NCI-H524 treated with DMSO at 0.1 percent for 48 hours (cell line): ENCODE measurements around the gene LRRC39.
"Not testable (repeated sequence)": the region's sequence is repeated elsewhere in the genome, so short reads cannot be mapped to it uniquely, and the experiment has no call there.

ENCODE experiments used
- DNase-seq: peaks from one replicate; lab custom pipeline; 2025; lab: John Stamatoyannopoulos, UW

The LRRC39 gene

DNA sequence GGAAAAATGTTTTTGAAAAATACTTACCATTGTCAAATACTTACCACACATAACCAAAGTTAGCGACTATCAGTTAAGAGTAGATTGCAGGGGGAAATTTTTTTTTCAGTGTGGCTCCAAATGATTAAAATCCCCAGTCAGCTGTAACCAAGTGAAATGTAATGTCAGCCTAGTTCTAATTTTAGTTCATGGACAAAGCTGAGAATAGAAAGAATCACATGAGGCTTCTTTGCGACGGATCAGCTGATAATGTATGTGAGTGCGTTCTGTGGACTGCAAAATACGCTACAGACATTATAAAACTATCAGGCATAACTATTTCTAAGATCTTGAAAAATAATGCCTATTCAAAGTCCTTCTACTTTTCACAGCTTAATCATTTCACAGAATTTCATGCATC, at the start of gene LRRC39:
LRRC39 (minus strand) TSS at position 166 of the 400 bp plus-strand sequence. CDS start 9,740 bp downstream, outside the sequence.
- no peak for DNase-seq

DNA sequence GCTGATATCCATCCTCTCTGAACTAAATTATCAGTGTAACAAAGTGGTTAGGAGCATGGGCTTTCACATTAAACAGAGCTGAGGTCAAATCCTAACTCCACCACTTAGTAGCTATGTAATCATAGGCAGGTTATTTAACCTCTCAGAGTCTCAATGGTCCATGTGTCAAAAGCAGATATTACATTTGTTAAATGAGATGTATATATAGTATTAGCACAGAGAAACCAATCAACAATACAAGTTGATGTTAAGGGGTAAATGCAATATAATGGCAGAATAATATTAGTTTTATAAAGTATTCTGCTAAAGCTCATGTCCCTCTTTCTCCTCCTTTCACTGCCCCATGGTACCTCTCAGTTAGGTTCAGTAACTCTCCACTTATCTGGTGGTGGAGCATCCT, 44.4 kb upstream of the LRRC39 start:
- no peak for DNase-seq

DNA sequence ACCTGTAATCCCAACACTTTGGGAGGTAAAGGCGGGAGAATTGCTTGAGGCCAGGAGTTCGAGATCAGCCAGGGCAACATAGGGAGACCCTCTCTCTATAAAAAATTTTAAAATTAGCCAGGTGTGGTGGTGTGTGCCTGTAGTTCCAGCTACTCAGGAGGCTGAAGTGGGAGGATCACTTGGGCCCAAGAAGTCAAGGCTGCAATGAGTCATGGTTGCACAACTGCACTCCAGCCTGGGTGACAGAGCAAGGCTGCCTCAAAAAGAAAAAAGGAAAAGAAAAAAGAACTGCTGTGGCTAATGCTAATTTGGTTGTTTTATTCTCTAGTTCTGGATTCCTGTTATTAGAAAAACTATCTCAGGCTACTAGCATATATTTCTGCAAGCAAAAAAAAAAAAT, 41.8 kb upstream of the LRRC39 start:
- no peak for DNase-seq

DNA sequence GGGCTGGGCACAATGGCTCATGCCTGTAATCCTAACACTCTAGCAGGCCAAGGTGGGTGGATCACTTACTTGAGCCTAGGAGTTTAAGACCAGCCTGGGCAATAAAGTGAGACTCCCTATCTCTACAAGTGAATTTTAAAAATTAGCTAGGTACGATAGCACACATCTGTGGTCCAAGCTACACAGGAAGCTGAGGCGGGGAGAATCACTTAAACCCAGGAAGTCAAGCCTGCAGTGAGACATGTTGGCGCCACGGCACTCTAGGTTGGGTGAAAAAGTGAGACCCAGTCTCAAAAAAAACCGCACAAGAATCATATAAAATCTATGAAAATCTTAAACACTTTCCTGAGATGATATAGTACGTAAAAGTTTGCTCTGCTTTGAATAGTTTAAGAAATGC, 41.4 kb upstream of the LRRC39 start:
- no peak for DNase-seq

DNA sequence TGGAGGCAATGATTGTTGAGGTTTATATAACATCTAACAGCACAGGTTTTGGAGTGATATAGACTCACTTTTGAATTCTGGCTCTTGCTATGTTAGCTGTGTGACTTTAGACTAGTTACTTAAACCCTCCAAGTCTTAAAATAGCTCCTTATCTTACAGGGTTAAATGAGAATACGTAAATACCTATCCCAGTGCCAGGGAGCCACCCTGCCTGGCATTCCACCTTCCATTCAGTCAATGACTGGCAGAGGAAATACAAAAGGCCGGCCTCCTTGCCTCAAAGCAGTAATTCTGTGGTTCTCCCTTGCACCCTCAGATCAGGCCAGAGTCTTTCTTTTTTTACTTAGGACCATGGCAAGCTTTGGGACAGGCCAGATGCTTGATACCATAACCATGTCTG, 39.8 kb upstream of the LRRC39 start:
- no peak for DNase-seq

DNA sequence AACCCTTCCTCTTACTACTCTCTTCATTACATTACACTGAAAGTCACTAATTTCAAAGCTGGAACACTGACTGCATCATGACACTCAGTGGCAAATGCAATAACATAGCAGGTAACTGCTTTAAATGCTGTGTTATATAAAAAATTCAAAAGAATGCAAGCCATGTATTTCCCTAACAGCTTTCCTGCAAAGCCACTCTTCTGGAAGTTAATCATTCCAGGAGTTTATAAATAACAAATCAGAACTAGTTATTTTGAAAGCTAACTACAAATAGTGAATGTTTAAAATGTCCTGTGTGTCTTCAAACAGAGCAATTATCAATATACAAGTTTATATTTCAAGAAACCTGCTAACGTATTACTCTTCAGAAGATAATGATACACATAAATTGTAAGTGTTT, 37.0 kb upstream of the LRRC39 start:
- no peak for DNase-seq

DNA sequence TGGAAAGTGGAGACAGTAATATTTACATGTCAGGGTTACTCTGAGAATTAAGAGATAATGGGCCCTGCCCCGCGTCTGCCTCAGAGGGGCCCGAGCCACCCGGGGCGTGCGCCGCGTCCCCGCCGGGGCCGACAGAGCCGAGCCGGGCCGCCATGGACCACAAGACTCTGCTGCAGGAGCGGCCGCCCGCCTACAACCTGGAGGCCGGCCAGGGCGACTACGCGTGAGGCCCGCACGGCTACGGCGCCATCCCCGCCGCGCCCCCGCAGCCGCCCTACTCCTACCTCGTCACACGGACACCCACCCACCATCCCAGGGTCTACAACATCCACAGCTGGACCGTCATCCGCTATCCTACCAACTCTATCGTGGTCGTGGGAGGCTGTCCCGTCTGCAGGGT, 35.1 kb upstream of the LRRC39 start:
- DNase-seq, result no peak

DNA sequence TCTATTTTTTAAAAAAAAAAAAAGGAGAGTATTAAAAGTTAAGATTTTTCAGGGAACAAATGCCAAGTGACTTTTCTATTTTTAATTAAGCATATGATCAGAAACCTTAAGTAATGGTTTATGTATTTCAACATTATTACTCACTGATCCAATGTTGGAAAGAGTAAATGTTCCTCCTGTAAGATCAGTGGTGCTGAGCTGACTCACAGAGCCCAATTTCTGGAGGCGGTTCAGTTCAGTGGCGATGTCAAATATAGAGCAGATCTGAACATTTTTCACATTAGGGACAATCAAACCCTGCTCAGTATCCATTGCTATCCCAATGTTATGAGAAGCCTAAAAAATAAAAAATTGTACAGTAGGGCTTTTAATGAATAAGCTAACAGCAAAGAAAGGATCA, 28.2 kb upstream of the LRRC39 start:
- DNase-seq, result no peak

DNA sequence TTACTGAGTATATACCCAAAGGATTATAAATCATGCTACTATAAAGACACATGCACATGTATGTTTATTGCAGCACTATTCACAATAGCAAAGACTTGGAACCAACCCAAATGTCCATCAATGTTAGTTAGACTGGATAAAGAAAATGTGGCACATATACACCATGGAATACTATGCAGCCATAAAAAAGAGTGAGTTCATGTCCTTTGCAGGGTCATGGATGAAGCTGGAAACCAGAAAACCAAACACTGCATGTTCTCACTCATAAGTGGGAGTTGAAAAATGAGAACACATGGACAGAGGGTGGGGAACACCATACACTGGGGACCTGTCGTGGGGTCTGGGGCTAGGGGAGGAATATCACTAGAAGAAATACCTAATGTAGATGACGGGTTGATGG, 27.5 kb upstream of the LRRC39 start:
- DNase-seq, result not testable (repeated sequence)

DNA sequence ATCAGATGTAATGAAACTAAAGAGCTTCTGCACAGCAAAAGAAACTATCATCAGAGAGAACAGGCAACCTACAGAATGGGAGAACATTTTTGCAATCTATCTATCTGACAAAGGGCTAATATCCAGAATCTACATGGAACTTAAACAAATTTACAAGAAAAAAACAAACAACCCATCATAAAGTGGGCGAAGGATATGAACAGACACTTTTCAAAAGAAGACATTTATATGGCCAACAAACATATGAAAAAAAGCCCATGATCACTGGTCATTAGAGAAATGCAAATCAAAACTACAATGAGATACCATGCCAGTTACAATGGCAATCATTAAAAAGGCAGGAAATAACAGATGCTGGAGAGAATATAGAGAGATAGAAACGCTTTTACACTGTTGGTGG, 27.0 kb upstream of the LRRC39 start:
- DNase-seq, result not testable (repeated sequence)

DNA sequence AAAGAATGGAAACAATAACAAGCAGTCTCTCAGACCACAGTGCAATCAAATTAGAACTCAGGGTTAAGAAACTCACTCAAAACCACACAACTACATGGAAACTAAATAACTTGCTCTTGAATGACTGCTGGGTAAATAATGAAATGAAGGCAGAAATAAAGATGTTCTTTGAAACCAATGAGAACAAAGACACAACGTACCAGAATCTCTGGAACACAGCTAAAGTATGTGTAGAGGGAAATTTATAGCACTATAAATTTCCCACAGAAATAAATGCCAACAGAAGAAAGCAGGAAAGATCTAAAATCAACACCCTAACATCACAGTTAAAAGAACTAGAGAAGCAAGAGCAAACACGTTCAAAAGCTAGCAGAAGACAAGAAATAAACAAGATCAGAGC, 24.6 kb upstream of the LRRC39 start:
- not testable (repeated sequence) for DNase-seq

DNA sequence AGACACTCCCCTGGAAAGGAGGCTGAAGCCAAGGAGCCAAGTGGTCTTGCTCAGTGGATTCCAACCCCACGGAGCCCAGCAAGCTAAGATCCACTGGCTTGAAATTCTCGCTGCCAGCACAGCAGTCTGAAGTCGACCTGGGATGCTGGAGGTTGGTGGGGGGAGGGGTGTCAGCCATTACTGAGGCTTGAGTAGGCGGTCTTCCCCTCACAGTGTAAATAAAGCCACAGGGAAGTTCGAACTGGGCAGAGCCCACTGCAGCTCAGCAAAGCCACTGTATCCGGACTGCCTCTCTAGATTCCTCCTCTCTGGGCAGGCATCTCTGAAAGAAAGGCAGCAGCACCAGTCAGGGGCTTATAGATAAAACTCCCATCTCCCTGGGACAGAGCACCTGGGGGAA, 22.0 kb upstream of the LRRC39 start:
- not testable (repeated sequence) for DNase-seq

DNA sequence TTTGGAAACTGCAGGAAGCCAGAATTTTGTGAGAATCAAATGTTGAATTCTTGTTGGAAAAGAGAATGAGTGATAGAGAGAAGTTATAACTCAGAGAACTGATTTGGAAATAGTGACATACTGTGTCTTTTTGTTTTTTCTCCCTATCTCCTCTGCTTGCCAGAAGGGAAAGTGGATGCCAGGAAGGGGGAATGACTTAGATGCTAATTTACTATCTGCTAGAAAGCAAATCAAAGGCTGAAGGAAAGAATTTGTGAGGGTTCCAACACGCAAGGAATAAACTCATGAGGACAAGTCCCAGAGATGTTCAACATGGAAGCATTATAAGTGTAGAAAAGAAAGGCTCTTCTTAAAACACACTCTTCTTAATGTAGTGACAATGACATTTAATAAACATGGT, 20.5 kb upstream of the LRRC39 start:
- no peak for DNase-seq

DNA sequence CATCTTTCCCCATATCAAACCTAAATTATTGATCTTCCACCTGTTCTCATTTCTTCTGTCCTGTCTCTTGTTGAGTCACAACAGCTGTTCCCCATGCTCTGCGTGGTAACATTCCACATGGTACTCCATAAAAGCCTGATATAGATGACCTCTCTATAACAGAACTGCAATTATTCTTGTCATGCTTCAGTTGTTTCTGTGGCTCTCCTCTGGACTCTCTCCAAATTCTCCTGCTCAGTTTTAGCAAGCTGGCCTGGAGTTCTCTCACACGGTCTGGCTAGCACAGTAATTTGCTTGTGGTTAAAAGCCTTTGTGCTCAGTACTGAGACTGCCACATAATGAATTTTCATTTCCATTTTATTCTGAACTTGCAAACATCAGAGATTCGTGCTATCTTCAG, 10.6 kb upstream of the LRRC39 start:
- peak; percentile 92 for DNase-seq

DNA sequence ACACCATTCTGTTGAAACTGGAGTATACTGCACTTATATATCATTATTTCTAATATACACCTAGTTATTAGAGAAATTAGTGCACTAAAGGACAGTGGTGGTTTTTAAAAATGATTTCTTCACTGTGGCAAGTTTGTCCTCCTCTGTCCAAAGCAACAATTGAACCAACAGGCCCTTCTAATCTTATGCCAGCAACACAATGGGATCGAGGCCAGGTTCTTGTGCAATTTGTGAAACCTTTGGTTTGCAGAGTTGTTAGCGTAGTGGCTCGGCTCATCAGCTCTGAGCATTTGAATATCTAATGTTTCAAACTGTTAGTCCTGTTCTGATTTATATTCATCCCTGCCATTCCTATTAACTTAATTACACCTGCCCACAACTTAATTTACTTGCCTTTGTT, 9.9 kb upstream of the LRRC39 start:
- no peak for DNase-seq

DNA sequence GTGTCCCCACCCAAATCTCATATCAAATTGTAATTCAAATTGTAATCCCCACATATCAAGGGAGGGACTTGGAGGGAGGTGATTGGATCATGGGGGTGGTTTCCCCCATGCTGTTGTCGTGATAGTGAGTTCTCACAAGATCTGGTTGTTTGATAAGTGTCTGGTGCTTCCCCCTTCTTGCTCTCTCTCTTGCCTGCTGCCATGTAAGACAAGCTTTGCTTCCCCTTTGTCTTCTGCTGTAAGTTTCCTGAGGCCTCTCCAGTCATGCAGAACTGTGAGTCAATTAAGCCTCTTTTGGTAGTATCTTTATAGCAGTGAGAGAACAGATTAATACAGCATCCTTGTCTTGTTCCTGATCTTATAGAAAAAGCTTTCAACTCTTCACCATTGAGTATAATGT, 6.5 kb upstream of the LRRC39 start:
- no peak for DNase-seq

DNA sequence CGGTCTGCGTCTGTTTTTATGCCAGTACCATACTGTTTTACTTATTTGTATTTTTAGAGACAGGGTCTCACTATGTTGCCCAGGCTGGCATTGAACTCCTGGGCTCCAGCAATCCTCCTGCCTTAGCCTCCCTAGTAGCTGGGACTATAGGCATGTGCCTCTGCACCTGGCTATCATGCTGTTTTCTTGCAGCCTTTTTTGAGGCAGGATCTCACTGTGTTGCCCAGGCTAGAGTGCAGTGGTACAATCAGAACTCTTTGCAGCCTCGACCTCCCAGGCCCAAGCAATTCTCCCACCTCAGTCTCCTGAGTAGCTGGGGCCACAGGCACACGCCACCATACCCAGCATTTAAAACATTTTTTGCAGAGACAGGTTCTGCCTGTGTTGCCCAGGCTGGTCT, 5.3 kb upstream of the LRRC39 start:
- DNase-seq, result no peak

DNA sequence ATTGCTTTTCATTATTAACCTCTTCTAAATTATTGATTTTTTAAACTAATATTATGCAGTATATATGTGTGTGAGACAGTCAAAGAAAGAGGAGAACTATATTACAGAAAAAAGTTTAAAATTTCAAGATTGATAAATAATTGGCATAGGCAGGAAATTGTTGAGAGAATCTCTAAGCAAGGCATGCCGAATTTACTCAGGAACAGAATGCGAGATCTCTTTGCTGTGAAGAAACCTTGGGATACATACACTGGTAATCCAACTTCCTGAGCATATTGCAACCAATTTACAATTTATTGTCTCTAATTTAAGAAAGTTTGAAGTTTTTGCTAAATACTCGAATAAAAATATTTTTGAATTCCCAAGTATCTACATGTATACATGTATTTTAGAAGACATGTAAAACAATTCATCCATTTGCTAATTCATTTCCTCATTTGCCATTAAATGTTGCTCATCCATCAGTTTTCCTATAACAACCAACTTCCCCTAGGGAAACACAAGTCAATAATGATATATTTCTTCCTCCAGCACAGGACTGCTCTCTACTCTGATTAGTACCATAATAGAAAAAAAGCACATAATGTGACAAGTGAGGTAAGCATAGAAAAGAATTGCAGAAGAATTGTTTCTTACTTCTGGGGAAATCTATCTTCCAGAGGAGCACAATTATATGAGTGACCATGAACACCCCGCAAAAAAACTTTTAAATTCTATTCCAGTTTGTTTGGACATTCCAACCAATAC, 588 bp downstream of the LRRC39 start:
- no peak for DNase-seq

DNA sequence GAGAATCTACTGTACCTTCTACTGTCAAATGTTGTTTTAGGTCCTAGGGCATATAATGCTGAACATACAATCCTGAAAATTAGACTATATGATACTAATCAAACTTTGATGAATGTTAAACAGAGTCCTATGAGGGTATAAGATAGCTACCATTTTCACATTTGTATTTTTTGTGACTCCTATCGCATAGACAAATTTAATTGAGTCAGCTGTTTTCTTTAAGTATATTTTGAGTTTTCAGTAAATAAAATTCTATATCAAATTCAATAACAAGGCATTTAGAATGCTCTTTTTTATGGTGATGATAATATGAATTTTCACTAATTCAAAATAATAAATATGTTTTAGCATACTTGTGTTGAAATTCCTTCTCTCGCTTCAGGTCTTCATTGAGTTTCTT, 10.0 kb downstream of the LRRC39 start:
- no peak for DNase-seq

DNA sequence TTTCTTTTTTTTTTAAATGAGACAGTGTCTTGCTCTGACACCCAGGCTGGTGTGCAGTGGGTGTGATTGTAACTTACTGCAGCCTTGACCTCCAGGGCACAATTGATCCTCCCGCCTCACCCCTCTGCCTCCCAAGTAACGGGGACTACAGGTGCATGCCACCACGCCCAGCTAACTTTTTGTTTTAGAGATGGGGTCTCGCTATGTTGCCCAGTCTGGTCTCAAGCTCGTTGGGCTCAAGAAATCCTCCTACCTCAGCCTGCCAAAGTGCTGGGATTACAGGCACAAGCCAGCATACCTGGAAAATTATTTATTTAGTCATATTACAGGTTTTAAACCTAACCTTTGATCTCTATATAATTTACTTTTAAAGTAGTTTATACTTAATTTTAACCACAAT, 13.4 kb downstream of the LRRC39 start:
- DNase-seq, result no peak

DNA sequence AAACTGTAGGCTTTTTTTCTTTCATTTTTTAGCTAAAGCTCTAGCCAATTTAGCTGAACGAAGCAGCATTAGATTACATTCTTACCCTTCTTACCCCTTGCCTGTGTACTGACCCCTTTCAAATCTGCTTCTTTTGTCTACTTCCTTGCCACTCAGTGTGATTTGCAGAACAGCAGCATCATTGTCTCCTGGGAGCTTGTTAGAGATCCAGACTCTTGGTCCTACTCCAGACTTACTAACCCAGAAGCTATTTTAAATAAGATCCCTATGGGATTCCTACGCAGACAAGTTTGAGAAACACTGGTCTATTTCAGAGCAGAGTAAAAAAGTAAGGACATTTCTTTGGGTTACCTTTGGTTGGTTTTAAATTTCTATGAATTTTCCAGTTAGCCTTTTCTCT, 13.8 kb downstream of the LRRC39 start:
- no peak for DNase-seq

DNA sequence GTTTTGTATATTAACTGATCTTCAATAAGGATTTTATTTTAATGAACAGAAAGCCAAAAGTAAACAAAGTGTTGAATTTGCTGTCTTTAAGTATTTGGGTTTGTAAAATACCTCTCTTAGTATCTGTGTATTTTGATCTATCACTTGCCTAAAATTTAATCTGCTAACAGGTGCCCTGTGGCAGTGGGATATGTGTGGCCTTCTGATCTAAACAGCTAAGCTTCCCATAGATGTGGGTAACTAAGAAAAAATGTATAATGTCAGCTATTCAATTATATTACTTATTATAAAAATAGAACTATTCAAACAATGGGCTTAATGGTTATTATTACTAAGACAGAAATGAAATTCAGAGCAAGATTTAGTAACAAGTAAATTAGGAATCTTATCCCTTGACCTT, 15.2 kb downstream of the LRRC39 start:
- DNase-seq, result no peak

DNA sequence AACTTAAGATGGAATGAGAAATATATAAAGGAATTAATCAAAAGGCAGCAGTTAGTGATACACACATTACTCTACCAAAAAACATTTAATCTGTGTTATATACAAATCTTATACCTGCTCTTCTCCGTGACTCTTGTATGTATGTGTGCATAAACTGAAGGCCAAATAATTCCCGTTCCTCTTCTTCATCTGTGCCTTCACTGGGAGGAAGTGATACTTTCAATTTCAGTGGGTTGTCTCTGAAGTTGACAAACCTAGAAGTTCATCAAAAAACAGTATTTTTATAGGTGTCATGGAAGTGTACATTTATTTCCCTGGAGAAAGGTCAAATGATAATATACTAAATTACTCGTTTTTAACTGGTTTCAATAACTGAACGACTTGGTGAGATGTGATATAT, 25.8 kb downstream of the LRRC39 start:
- no peak for DNase-seq

DNA sequence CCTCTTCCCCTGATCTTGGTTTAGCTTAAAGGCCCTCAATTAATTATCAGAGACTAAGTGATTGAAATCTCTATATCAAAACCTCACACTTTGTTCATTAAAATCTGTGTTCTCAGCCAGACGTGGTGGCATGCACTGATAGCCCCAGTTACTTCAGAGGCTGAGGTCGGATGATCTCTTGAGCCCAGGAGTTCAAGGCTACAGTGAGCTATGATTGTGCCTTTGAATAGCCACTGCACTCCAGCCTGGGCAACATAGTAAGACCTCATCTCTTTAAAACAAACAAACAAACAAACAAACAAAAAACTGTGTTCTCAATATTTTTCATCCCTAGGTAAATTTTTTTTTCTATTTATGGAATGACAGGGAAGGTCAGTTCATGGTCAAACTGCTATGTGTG, 26.4 kb downstream of the LRRC39 start:
- DNase-seq, result no peak

DNA sequence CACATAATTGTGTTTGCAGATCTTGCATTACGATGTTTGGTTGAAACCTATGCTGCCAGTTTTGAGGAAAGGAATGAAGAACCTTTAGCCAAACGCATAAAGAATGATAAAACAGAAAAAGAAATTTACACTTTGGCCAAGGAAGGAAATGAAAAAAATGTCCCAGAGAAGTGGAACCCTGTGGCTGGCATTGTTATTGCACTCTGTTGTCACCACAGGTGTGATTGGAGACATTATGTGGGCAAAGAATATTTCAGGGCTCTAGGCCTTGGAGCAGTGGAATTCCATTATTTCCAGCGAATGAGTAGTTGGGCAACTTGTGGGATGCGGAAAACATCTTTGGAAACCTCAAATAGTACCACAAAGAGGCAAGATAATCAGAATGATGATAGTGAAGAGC, 30.2 kb downstream of the LRRC39 start:
- no peak for DNase-seq
